C4-2B (cell line): Measurements from ENCODE around the gene DNAH17.

ENCODE experiments used
- H3K27ac ChIP-seq: fragments of 450-650 bp; 2 replicates; pipeline ENCODE4 v1.5.1; 2017
- ZFX ChIP-seq: fragments of 450-650 bp; IDR thresholded peaks from 2 replicates; pipeline ENCODE4 v1.6.1; 2017
- TF ChIP-seq, protein P1 (sequence below): fragments of 450-650 bp; conservative IDR thresholded peaks from 2 replicates; pipeline ENCODE4 v1.5.1; 2017; ENCODE audit warnings: mild to moderate bottlenecking

The DNAH17 gene

GRCh38 chr17:78428025-78428575 lies 149.1 kb downstream of the DNAH17 start:
- H3K27ac ChIP-seq, result no peak overlapping the region

DNA sequence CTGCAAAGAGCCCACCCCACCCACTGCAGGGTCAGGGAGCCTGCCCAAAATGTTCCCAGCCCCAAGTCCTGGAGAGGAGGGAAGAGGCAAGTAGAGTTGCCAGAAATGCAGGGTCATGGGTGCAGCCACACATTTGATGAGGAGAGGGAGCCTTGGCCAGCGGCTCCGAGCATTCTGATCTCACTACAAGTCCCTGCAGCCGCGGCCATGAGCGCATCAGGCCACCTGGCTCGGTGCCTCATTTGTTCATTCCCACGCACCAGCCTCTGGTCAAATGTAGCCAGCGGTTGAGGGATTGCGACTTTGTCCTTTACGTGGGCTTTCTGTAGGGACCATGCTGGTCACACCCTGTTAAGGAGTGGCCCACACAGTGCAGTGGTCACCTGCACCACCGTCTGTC lies 150.1 kb downstream of the DNAH17 start:
- no peak for TF ChIP-seq ZFX
- TF ChIP-seq, protein P1, sequence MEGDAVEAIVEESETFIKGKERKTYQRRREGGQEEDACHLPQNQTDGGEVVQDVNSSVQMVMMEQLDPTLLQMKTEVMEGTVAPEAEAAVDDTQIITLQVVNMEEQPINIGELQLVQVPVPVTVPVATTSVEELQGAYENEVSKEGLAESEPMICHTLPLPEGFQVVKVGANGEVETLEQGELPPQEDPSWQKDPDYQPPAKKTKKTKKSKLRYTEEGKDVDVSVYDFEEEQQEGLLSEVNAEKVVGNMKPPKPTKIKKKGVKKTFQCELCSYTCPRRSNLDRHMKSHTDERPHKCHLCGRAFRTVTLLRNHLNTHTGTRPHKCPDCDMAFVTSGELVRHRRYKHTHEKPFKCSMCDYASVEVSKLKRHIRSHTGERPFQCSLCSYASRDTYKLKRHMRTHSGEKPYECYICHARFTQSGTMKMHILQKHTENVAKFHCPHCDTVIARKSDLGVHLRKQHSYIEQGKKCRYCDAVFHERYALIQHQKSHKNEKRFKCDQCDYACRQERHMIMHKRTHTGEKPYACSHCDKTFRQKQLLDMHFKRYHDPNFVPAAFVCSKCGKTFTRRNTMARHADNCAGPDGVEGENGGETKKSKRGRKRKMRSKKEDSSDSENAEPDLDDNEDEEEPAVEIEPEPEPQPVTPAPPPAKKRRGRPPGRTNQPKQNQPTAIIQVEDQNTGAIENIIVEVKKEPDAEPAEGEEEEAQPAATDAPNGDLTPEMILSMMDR, result no peak
- H3K27ac ChIP-seq, result no peak overlapping the region

More at GRCh38 chr17:78428025-78428575, 149.1 kb downstream of the DNAH17 start:
- TF ChIP-seq ZFX, result no peak
- TF ChIP-seq, protein P1, result no peak

GRCh38 chr17:78426293-78426879 lies 150.8 kb downstream of the DNAH17 start:
- H3K27ac ChIP-seq, result no peak overlapping the region

DNA sequence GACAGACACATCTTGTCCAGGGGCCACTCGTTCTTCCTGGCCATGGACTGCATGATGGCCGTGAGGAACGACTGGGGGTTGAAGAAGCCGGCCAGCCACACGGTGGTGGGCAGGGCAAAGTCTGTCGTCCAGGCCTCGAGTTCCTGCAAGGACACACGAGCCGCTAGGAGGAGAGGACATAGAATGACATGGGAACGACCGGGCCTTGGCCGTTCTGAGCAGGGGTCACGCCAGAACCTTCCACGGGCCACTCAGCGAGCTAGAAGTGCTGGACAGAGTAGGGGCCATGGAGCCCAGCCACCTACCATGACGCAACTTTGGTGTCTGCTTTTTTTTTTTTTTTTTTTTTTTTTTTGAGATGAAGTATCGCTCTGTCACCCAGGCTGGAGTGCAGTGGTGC lies 151.8 kb downstream of the DNAH17 start:
- TF ChIP-seq ZFX, result no peak
- TF ChIP-seq, protein P1, result no peak

More at GRCh38 chr17:78426293-78426879, 150.8 kb downstream of the DNAH17 start:
- no peak for TF ChIP-seq ZFX
- TF ChIP-seq, protein P1, result no peak

GRCh38 chr17:78423961-78424675 lies 153.1 kb downstream of the DNAH17 start:
- TF ChIP-seq ZFX, result no peak
- TF ChIP-seq, protein P1, result no peak
- no peak overlapping the region for H3K27ac ChIP-seq

More for the DNA sequence above, 151.8 kb downstream of the DNAH17 start:
- H3K27ac ChIP-seq, result no peak overlapping the region

GRCh38 chr17:78422872-78423588 lies 154.2 kb downstream of the DNAH17 start:
- H3K27ac ChIP-seq, result no peak overlapping the region

More at GRCh38 chr17:78422872-78423588, 154.2 kb downstream of the DNAH17 start:
- TF ChIP-seq, protein P1, result no peak
- TF ChIP-seq ZFX, result no peak
